Right lung (tissue), 5 donors: Measurements from ENCODE around the gene BDH1. TPM values are rescaled to one million over a fixed set of nuclear protein-coding genes. Genes with fewer than 3 reads are reported as not detected.
"Not testable (repeated sequence)": the region's sequence is repeated elsewhere in the genome, so short reads cannot be mapped to it uniquely, and the experiment has no call there.

Source experiments
- DNase-seq, 2 donors: peaks; one replicate each; pipeline ENCODE4 v3.0.0-alpha.2; 2013
- polyA plus RNA-seq, 5 donors: library from polyadenylated mRNA; unstranded; fragments of 120-200 nt; gene quantifications; one replicate each; pipeline versions ENCODE4 v1.2.1 to v1.2.3, GENCODE V29; 2013; ENCODE audit warnings: inconsistent platforms in 1 of 5, low replicate concordance in 1 of 5; ENCODE audit not compliant: insufficient read length in 5 of 5, insufficient read depth in 1 of 5

BDH1 gene
- polyA plus RNA-seq, 5 donors, result 16.9 to 21.5 (median 19.5) TPM

DNA sequence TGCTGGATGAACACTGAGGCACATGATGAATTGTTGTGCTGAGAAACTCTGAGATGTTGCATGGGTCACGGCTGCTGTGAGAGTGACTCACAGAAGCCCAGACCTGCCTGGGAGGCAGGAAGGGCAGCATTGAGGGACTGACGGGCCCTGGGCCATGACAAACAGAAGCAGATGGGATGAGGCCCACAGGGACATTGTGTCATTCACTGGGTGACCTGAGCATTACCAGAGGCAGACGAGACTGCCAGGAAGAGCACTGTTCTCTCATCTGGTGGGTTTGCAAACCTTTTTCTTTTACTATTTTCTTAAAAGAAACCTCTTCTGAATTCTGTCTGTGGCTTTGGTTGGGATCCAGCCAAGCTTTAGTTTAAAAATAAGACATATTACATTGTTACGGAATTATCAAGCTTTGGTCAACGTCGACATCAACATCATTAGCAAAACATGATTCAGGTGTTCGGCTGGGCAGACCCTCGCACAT lies 67.8 kb downstream of the BDH1 start:
- no peak for DNase-seq

- no peak for DNase-seq
Measured at GRCh38 chr3:197486861-197487260, 68.9 kb downstream of the BDH1 start.

DNA sequence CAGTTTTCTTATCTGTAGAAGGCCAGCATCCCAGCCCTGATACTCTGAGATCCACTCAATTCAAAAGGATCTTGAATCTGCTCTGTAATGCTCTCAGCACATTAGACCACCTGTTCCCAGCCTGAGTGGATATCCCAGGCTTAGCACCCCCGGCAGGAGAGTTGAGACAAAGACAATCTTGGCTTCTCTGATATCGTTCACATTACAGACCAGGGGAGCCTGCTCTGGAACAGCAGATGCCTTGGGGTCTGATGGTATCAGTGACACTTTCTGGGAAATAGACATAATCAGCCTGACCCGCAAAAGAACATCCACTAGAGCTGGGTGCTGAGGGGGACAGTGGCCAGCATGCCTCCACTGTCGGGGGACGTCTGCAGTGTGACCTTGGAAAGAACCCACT lies 70.6 kb downstream of the BDH1 start:
- no peak for DNase-seq

DNA sequence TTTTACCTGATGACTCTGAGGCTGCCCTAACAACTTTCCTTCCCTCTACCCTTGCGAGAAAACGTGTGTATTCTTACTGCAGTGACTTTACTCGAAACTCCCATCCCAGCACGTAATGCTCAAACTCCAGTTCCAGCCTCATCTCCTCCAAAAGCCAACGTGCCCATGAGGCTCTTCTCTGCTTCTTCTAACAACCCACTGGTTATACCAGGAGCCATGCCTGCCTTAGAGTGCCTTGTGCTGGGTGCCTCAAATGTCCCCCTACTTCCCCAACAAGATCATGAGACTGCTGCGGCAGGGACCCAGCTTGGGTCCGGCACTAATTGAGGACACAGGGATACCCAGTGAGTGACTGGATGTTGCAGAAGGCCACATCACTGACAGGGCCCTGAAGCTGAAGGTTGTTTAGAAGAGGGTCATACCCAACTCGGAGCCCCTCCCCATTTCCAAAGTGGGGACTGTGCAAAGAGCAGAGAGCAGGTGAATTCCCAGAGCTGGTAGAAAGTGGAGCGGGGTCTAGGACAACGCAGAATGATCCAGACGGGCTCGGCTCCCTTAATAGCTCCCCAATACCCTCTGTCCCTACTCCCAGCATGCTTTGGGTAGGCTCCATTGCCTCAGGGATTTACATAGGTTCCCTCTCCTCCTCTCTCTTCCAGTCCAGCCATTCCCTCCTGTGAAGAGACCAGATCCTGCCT lies 71.4 kb downstream of the BDH1 start:
- DNase-seq, result no peak

GRCh38 chr3:197482001-197482400 lies 73.8 kb downstream of the BDH1 start:
- no peak for DNase-seq

- DNase-seq, result no peak
Measured at GRCh38 chr3:197480320-197480719, 75.4 kb downstream of the BDH1 start.

DNA sequence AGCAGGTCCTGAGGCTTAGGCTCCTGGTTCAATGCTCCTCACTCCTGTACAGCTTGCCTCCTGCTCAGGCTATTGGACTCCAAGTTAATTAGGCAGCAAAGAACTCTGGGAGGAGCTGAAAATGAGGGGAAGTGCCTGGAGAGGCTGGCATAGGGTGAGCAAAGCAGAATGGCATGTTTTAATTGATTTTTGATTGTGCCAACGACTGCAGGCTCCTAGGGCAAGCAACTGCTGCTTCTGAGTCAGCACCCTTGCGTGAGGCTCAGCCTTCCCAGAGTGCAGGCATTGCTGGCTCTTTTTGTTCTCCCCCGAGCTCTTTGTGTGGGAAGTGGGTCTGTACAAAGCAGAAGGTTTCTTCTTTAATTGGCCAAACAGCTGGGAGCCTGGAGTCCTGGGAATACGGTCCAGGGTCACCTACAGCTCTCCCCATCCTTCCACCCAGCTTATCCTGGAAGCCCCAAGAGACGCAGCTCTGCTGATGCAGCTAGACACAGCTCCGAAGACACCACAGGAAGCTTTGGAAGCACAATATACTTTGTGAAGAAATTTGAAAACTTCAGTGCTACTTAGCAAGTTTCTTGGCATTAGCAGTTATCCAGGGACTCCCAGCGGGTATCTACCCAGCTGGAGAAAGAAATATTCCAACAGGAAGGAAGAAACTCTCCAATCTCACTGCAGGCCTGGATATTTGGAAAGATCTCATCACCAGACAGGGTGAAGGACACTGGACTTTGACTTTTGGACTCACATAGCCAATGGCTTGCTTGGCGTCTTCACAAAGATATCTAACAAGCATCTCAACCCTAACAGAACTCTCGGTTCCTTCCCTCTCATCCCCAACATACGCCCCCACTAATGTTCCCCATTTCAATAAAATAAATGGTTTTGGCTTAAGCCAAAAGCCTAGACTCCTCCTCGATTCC lies 76.8 kb downstream of the BDH1 start:
- no peak for DNase-seq

DNA sequence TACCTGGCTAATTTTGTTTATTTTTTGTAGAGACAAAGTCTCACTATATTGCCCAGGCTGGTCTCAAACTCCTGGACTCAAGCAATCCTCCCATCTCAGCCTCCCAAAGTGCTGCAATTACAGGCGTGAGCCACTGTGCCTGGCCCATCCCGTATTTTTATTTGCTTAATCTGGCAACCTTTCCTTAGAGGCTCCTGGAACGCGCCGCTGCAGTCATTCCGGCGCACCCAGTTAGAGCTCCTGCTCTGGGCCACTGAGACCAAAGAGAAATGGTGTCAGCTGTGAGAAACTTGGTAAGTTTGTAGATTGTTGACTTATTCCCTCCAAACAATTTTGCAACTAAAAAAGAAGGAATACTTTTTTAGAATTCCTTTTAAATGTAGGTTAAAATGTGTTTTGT lies 78.0 kb downstream of the BDH1 start:
- not testable (repeated sequence) for DNase-seq

DNA sequence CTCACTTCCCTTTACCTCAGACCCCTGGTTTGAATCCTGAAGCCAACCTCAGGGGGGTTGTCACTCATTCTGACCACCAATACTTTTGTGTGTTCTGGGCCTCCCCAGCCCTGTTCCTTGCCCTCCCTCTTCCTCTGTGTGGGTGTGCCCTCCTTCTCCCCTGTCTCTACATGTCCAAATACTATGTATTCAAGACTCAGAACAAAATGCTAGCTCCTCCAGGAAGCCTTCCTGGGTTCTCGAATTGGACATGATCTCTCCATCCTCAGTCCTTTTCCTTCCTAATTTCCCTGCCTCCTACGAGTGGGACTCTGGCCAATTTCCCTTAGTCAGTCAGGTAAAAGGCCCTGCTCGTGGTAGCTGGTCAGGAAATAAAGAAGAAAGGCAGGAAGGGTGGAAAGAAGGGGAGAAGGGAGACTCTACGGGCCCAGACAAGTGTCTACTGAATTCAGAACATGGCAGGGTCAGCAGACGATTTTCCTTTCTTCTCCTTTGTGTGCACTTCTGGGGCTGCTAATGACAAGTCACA lies 79.7 kb downstream of the BDH1 start:
- DNase-seq, result no peak

DNA sequence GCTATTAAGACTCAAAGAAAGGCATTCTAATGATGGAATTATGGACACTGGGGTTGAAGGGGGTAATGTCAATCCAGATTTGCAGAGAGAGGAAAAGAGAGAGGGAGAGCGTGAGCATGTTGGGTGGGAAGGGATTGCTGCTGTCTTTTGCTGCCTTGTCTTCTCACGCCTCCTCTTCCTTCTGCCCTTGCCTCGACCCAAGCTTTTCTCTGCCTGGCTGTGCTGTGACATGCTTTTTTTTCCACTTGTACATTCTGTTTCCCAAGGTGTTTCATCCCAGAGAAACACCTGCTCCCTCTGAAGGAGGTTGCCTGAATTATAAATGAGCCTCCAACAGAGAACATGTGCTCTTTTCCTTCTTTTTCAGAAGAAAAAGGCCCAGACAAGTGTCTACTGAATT lies 80.3 kb downstream of the BDH1 start:
- DNase-seq, result no peak

DNA sequence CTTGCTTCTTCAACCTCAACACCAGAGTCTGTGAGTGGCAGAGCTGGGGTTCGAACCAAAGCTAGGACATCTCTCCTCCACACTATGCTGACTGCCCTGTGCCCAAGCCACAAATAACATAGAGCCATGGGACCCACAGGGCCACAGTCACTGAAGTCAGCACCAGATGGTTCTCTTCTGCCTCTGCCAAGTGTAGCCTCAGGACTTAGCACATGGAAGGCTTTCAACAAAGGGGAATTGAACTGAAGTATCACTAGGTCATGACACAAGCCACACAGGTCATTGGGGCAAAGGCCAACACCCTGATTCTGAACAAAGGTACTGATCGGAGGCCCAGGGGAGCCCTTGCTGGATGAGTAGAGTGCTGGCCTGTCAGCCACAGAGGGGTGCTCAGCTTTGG lies 83.6 kb downstream of the BDH1 start:
- DNase-seq, result no peak

GRCh38 chr3:197471221-197472010 lies 84.4 kb downstream of the BDH1 start:
- DNase-seq, result no peak

DNA sequence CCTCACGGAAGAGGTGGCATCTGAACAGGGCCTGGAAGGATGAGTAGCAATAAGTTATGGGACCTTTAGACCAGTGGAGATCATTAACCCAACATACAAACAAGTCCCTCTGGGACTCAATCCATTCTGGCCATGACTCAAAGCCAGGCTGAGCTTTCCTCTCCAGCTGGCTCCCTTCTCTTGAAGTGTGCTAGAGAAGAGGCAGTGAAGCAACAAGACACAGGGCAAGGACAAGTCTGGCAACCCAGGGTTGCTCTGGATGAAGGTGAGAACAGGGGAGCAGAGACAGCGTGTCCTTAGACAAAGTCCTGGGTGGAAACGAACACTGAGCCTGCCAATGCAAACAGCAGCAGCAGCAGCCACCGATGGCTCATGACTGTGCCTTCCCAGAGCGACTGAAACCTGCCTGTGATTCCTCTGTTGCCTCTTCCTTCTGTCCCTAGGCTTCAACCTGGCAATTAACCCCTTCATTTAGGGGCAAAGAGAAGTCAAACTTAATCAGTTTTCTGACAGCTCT lies 86.8 kb downstream of the BDH1 start:
- DNase-seq, result no peak

DNA sequence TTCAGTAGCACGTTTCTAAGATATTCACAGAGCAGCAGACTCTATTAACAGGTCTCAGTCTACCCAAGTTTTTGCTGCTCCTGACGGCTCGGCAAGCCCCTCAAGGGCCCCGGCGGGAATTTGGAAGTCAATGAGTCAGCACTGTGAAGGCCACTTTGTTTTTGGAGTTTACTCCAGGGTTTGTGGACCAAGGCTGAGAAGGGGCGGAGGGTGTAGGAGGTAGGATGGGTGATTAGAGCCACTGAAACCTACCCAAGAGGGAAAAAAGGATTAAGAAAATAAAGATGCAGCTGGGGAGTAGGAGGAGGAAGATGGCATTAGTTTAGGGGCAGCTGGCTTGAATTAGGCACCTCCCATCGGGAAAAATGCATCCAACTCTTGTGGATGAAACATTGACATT lies 87.6 kb downstream of the BDH1 start:
- DNase-seq, result no peak

GRCh38 chr3:197466586-197467399 lies 89.0 kb downstream of the BDH1 start:
- DNase-seq, result no peak

DNA sequence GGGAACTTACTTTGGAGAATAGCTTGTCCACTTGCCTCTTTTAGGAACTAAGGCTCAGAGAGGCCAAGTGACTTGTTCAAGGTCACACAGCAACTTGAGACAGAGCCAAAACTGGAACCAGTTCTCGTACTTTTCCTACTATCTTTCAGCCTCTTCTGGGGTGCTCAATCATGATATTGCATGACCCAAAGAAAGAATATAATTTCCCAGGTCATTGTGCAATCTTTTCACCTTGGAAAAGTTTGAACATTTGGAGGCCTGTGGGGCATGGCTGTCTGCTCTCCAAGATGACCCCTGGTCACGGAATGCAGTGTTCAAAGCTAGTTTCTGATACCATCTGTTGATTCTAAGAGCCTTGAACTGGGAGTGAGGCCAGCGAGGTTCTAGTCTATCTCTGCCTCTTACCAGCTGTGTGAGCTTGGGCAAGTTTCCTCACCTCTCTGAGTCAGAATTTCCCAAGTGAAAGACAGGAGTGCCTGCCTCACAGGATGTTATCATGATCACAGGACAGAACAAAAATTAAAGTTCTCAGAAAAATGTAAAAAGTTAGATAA lies 89.7 kb downstream of the BDH1 start:
- DNase-seq, result no peak

- DNase-seq, result no peak
Measured at GRCh38 chr3:197465197-197465995, 90.4 kb downstream of the BDH1 start.

DNA sequence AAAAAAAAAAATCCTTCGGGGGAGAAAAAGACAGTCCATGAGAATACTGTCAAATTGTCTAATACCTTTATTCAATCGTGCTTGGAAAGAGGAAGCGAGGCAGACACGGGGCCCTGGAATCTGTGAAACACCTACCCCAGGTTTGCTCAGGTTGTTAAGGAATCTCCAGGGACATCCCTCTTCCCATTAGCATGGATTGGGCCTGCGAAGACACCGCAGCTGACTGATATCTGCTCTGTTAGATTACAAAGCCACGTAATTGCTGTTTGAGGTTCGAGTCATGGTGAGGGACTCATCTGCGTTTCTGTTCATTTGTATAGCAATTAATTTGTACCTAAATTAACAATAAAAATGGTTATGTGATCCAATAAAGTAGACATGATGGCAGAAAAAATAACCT lies 91.0 kb downstream of the BDH1 start:
- DNase-seq, result no peak

DNA sequence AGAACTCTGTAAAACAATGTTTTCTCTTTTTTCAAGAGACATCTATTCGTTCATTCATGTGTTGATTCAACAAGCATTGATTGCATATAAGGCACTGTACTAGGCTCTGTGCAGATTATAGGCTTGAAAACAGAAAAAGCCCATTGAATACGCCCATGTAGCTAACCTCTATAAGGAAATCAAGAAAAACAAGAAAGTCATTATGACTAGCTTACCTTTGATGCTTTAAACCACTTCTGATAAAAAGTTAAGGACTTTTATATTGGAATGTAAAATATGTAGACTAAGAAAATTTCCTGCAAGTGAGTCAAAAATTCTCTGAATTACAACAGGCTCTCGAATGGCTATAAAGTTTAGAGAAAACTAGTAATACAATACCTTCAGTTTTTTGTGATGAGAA lies 92.5 kb downstream of the BDH1 start:
- no peak for DNase-seq

- DNase-seq, result no peak
Measured at GRCh38 chr3:197462808-197463207, 93.0 kb downstream of the BDH1 start.
